Measurements from ENCODE around the gene BIRC5. TPM values are rescaled to one million over a fixed set of nuclear protein-coding genes. Genes with fewer than 3 reads are reported as not detected.
"Not testable (repeated sequence)": the region's sequence is repeated elsewhere in the genome, so short reads cannot be mapped to it uniquely, and the experiment has no call there.

BIRC5 gene
- polyA plus RNA-seq, 4 donors, result 2.2 to 40.6 (median 8.5) TPM

DNA sequence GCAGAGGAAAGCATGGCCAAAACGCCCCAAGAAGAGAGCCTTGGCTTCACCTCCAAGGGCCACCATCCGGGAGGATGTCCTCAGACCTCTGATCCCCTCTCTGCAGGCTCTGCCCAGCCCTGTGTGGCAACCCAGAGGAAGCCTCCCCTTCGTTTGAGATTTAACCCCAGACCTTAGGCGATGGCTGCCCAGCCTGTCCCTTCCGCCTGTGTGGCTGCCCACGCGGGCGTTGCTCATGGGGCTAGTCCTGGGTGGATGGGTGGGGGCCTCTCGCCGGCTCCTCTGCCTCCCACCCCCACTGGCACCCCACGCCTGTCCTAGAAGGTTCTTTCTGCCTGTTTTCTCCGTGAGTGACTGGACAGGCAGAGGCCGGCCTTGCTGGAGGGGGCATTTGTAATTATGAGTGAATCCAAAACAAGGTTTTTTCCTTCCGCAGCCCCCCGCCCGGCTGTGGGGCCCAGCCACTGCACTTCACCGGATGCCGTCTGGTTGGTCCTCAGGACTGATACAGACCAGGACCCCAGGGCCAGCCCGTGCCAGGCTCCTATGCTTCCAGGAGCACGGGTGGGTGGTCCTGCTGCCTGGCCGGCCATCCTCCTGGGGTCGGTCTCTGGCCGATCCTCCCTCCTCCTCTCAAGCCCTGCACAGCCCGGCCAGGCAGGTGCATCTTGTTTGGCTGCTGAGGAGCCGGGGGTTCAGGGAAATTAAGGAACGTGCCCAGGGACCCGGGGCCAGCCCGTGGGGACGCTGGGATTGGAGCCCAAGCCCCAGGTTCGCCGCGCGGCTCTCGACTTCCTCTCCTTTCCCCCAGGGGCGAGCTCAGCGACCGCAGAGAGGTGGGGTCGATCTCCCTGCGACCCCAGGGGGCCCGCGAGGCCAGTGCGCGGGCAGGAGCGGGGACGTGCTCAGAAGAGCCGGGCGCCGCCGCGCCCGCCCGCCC, 17.2 kb downstream of the BIRC5 start, which contains the start of gene TMEM235:
Gene TMEM235, plus strand, starts transcription at position 636 of the 940 bp plus-strand sequence. CDS start 393 bp downstream, outside the sequence.
- Histone ChIP-seq H3K4me1 (ENCODE audit: control insufficient read depth in 3 of 3, insufficient read depth in 2 of 3, low read depth in 1 of 3, low read length in 2 of 3) (peaks cover 0 to 4% (median 0%) of the 10 kb centered on the region in 3 donors), H3K36me3 (ENCODE audit: control insufficient read depth in 3 of 3, insufficient read depth in 2 of 3, low read depth in 1 of 3, low read length in 3 of 3) (no peaks in the 10 kb centered on the region), H3K27me3 (ENCODE audit: control insufficient read depth in 3 of 3, insufficient read depth in 3 of 3, low read length in 3 of 3) (peaks cover 2 to 42% (median 24%) of the 10 kb centered on the region in 3 donors), H3K27ac (ENCODE audit: low read depth in 1 of 3, low read length in 2 of 3) (no peak within 1 kb of the TSS), H3K9me3 (ENCODE audit: control insufficient read depth in 2 of 2, insufficient read depth in 1 of 2, low read depth in 1 of 2, low read length in 1 of 2) (no peaks in the 10 kb centered on the region), H3K4me3 (ENCODE audit: low read depth in 1 of 3, low read length in 3 of 3) (no peak within 1 kb of the TSS)
- FAIRE-seq (no peak), DNase-seq (no peak)
- 22 to 35% (median 26%) methylated on average over 32 to 52 of the region's 52 CpGs for WGBS, 3 donors

DNA sequence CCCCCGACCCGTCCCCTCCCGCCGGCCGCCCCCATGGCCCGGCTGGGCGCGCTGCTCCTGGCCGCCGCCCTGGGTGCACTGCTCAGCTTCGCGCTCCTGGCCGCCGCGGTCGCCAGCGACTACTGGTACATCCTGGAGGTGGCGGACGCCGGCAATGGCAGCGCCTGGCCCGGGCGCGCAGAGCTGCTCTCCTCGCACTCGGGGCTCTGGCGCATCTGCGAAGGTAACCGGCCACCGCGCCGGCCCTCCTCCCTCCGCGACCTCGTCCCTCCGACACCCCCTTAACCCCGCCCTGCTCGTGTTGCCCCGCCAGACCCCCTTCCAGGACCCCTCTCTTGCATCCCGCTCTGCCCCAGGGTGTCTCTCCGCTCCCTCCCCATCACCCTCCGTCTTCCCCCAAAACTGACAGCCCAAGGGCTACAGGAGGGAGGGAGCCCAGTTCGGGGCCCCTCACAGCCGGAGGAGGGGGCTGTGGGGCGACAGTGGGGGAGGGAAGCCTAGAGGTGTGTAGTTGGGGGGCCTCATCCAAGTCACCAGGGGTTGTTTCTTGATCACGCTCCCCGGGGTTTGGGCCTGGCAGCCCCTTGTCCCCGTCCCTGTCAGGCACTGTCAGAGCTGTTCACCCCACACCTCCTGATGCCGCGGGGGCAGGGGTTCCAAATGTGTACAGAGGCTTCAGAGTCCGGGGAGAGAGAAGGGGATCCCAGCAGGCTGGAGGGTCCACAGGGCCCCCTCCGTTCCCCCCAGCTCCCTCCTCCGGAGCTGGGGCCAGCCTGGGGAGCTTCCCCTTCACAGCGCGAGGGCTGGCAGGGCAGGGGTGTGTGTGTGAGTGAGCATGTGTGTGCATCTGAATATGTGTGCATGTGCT, 18.2 kb downstream of the BIRC5 start:
- FAIRE-seq (no peak), DNase-seq (no peak)
- Histone ChIP-seq H3K27ac (ENCODE audit: low read depth in 1 of 3, low read length in 2 of 3) (no peak overlapping the region), H3K4me3 (ENCODE audit: low read depth in 1 of 3, low read length in 3 of 3) (no peak overlapping the region), H3K9me3 (ENCODE audit: control insufficient read depth in 2 of 2, insufficient read depth in 1 of 2, low read depth in 1 of 2, low read length in 1 of 2) (no peaks in the 10 kb centered on the region), H3K36me3 (ENCODE audit: control insufficient read depth in 3 of 3, insufficient read depth in 2 of 3, low read depth in 1 of 3, low read length in 3 of 3) (no peaks in the 10 kb centered on the region), H3K27me3 (ENCODE audit: control insufficient read depth in 3 of 3, insufficient read depth in 3 of 3, low read length in 3 of 3) (peaks cover 2 to 42% (median 24%) of the 10 kb centered on the region in 3 donors), H3K4me1 (ENCODE audit: control insufficient read depth in 3 of 3, insufficient read depth in 2 of 3, low read depth in 1 of 3, low read length in 2 of 3) (peaks cover 0 to 4% (median 0%) of the 10 kb centered on the region in 3 donors)
- WGBS, 3 donors, result 12 to 22% (median 17%) methylated on average over 27 to 55 of the region's 55 CpGs

DNA sequence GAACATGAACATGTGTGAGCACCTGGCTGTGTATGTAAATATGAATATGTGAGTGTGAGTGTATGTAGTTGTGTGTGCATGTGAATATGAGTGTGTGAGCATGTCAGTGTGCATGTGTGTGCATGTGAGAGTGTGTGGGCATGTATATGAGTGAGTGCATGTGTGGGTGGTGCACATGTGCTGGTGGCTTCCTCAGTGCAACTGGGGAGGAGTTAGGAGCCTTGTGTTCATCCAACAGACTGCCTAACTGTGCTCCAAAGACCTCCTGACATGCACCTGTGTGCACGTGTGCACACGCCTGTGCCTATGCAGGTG, 18.8 kb downstream of the BIRC5 start:
- H3K36me3 ChIP-seq (ENCODE audit: control insufficient read depth in 3 of 3, insufficient read depth in 2 of 3, low read depth in 1 of 3, low read length in 3 of 3), result no peaks in the 10 kb centered on the region
- peaks cover 2 to 42% (median 24%) of the 10 kb centered on the region in 3 donors for H3K27me3 ChIP-seq (ENCODE audit: control insufficient read depth in 3 of 3, insufficient read depth in 3 of 3, low read length in 3 of 3)
- WGBS, 3 donors, result 84 to 89% (median 88%) methylated on average over 2 of the region's 2 CpGs
- no peaks in the 10 kb centered on the region for H3K9me3 ChIP-seq (ENCODE audit: control insufficient read depth in 2 of 2, insufficient read depth in 1 of 2, low read depth in 1 of 2, low read length in 1 of 2)
- no peak overlapping the region for H3K27ac ChIP-seq (ENCODE audit: low read depth in 1 of 3, low read length in 2 of 3)
- no peak overlapping the region for H3K4me3 ChIP-seq (ENCODE audit: low read depth in 1 of 3, low read length in 3 of 3)
- DNase-seq (no peak), FAIRE-seq (no peak)
- H3K4me1 ChIP-seq (ENCODE audit: control insufficient read depth in 3 of 3, insufficient read depth in 2 of 3, low read depth in 1 of 3, low read length in 2 of 3), result peaks cover 0 to 4% (median 0%) of the 10 kb centered on the region in 3 donors

DNA sequence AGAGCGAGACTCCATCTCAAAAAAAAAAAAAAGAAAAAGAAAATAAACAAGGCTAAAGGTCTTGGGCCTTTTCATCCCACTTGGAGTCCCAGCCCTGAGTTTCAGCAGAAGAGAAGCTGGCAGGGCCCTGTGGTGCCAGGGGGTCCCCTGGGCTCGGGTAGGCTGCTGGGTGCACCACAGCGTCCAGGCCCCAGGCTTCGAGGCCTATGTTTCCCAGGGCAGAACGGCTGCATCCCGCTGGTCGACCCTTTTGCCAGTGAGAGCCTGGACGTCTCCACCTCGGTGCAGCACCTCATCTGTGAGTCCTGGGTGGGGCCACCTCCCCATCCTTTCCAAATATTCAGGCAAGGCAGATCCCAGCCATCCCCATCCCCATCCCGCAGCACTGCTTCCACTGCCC, 19.6 kb downstream of the BIRC5 start:
- no peak for FAIRE-seq
- 85 to 92% (median 91%) methylated on average over 8 to 10 of the region's 10 CpGs for WGBS, 3 donors
- Histone ChIP-seq H3K4me1 (ENCODE audit: control insufficient read depth in 3 of 3, insufficient read depth in 2 of 3, low read depth in 1 of 3, low read length in 2 of 3) (peaks cover 0 to 4% (median 0%) of the 10 kb centered on the region in 3 donors), H3K27me3 (ENCODE audit: control insufficient read depth in 3 of 3, insufficient read depth in 3 of 3, low read length in 3 of 3) (peaks cover 2 to 37% (median 24%) of the 10 kb centered on the region in 3 donors), H3K36me3 (ENCODE audit: control insufficient read depth in 3 of 3, insufficient read depth in 2 of 3, low read depth in 1 of 3, low read length in 3 of 3) (no peaks in the 10 kb centered on the region), H3K4me3 (ENCODE audit: low read depth in 1 of 3, low read length in 3 of 3) (no peak overlapping the region), H3K9me3 (ENCODE audit: control insufficient read depth in 2 of 2, insufficient read depth in 1 of 2, low read depth in 1 of 2, low read length in 1 of 2) (no peaks in the 10 kb centered on the region), H3K27ac (ENCODE audit: low read depth in 1 of 3, low read length in 2 of 3) (no peak overlapping the region)
- no peak for DNase-seq

DNA sequence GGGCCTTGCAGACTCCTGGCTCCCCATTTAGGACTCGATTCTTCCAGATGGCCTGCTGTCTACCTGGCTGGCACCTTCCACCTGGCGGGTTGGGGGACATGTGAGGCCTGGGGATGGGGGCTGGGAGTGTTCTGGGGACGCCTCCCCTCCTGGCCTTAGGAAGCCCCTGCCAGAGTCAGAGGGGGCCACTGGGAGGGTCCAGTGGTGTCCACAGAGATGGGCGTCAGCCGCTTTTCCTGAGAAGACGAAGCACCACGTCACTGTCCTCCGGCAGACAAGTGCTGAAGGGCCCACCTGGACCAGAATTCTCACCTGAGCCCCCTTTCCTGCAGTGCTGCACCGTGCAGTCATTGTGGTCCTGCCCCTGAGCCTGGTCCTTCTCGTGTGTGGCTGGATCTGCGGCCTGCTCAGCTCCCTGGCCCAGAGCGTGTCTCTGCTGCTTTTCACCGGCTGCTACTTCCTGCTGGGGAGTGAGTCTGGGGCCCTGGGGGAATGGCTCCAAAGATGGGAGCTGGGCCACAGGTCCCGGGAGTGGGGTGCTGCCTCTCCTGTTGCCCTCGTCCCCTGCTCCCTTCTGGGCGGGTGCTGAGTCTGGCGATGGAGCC, 20.3 kb downstream of the BIRC5 start:
- peaks cover 2 to 37% (median 24%) of the 10 kb centered on the region in 3 donors for H3K27me3 ChIP-seq (ENCODE audit: control insufficient read depth in 3 of 3, insufficient read depth in 3 of 3, low read length in 3 of 3)
- no peak overlapping the region for H3K4me3 ChIP-seq (ENCODE audit: low read depth in 1 of 3, low read length in 3 of 3)
- no peak for DNase-seq
- no peak overlapping the region for H3K27ac ChIP-seq (ENCODE audit: low read depth in 1 of 3, low read length in 2 of 3)
- WGBS, 3 donors, result 83 to 88% (median 87%) methylated on average over 14 to 17 of the region's 17 CpGs
- H3K36me3 ChIP-seq (ENCODE audit: control insufficient read depth in 3 of 3, insufficient read depth in 2 of 3, low read depth in 1 of 3, low read length in 3 of 3), result no peaks in the 10 kb centered on the region
- H3K4me1 ChIP-seq (ENCODE audit: control insufficient read depth in 3 of 3, insufficient read depth in 2 of 3, low read depth in 1 of 3, low read length in 2 of 3), result peaks cover 0 to 4% (median 0%) of the 10 kb centered on the region in 3 donors
- FAIRE-seq, result no peak
- H3K9me3 ChIP-seq (ENCODE audit: control insufficient read depth in 2 of 2, insufficient read depth in 1 of 2, low read depth in 1 of 2, low read length in 1 of 2), result no peaks in the 10 kb centered on the region

DNA sequence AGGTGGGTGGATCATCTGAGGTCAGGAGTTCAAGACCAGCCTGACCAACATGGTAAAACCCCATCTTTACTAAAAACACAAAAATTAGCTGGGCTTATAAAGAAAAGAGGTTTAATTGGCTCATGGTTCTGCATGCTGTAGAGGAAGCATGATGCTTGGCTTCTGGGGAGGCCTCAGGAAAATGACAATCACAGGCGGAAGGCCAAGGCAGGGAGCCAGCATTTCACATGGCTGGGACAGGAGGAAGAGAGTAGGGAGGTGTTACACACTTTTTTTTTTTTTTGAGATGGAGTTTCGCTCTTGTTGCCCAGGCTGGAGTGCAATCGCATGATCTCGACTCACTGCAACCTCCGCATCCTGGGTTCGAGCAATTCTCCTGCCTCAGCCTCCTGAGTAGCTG, 21.0 kb downstream of the BIRC5 start:
- not testable (repeated sequence) for H3K4me3 ChIP-seq (ENCODE audit: low read depth in 1 of 3, low read length in 3 of 3); FAIRE-seq; H3K27ac ChIP-seq (ENCODE audit: low read depth in 1 of 3, low read length in 2 of 3); H3K9me3 ChIP-seq (ENCODE audit: control insufficient read depth in 2 of 2, insufficient read depth in 1 of 2, low read depth in 1 of 2, low read length in 1 of 2); DNase-seq; H3K36me3 ChIP-seq (ENCODE audit: control insufficient read depth in 3 of 3, insufficient read depth in 2 of 3, low read depth in 1 of 3, low read length in 3 of 3); H3K4me1 ChIP-seq (ENCODE audit: control insufficient read depth in 3 of 3, insufficient read depth in 2 of 3, low read depth in 1 of 3, low read length in 2 of 3)
- WGBS, 3 donors, result 82 to 87% (median 83%) methylated on average over 6 of the region's 6 CpGs
- H3K27me3 ChIP-seq (ENCODE audit: control insufficient read depth in 3 of 3, insufficient read depth in 3 of 3, low read length in 3 of 3), result peaks cover 2 to 33% (median 24%) of the 10 kb centered on the region in 3 donors

DNA sequence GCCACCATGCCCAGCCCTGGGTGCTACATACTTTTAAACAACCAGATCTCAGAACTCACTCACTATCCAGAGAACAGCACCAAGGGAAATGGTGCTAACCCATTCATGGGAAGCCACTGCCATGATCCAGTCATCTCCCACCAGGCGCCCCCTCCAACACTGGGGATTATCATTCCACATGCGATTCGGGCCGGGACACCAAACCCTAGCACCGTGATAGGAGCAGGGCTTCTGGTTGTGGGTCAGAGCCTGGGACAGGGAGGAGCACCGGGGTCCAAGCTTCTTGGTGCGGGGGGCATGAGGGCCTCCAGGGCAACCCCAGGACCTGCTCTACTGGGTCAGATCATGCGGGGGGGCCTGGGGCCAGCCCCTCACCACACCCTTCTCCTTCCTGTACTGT, 21.8 kb downstream of the BIRC5 start:
- no peak overlapping the region for H3K4me3 ChIP-seq (ENCODE audit: low read depth in 1 of 3, low read length in 3 of 3)
- no peaks in the 10 kb centered on the region for H3K9me3 ChIP-seq (ENCODE audit: control insufficient read depth in 2 of 2, insufficient read depth in 1 of 2, low read depth in 1 of 2, low read length in 1 of 2)
- H3K36me3 ChIP-seq (ENCODE audit: control insufficient read depth in 3 of 3, insufficient read depth in 2 of 3, low read depth in 1 of 3, low read length in 3 of 3), result no peaks in the 10 kb centered on the region
- peaks cover 2 to 24% (median 17%) of the 10 kb centered on the region in 3 donors for H3K27me3 ChIP-seq (ENCODE audit: control insufficient read depth in 3 of 3, insufficient read depth in 3 of 3, low read length in 3 of 3)
- H3K4me1 ChIP-seq (ENCODE audit: control insufficient read depth in 3 of 3, insufficient read depth in 2 of 3, low read depth in 1 of 3, low read length in 2 of 3), result peaks cover 0 to 4% (median 0%) of the 10 kb centered on the region in 3 donors
- FAIRE-seq (no peak), DNase-seq (no peak)
- no peak overlapping the region for H3K27ac ChIP-seq (ENCODE audit: low read depth in 1 of 3, low read length in 2 of 3)
- 81 to 88% (median 87%) methylated on average over 8 of the region's 8 CpGs for WGBS, 3 donors

All from small intestine (tissue), 7 donors.